H9 (cell line): ENCODE results near the gene TTC17. TPM values are rescaled to one million over a fixed set of nuclear protein-coding genes. Genes with fewer than 3 reads are reported as not detected.
A peak's percentile ranks its signal among the peaks of the same experiment; 100 is the strongest.

ENCODE experiments used
- DNase-seq: peaks from one replicate; pipeline ENCODE4 v3.0.0-alpha.2; 2017
- H2AFZ ChIP-seq: one replicate; pipeline ENCODE4 v1.6.1; 2013; ENCODE audit warnings: mild to moderate bottlenecking, low read length, control low read depth, moderate library complexity
- H2AK5ac ChIP-seq: 2 replicates; pipeline ENCODE4 v1.6.1; 2013; ENCODE audit warnings: low read length, control low read depth, mixed read lengths; ENCODE audit not compliant: insufficient read length
- H2BK120ac ChIP-seq: one replicate; pipeline ENCODE4 v1.6.1; 2013; ENCODE audit warnings: low read depth, mild to moderate bottlenecking, low read length, control low read depth, inconsistent platforms; ENCODE audit not compliant: poor library complexity, severe bottlenecking
- H2BK12ac ChIP-seq: 2 replicates; pipeline ENCODE4 v1.6.1; 2013; ENCODE audit warnings: low read length, control low read depth, mixed read lengths, low read depth; ENCODE audit not compliant: insufficient read length
- H2BK15ac ChIP-seq: 2 replicates; pipeline ENCODE4 v1.6.1; 2013; ENCODE audit warnings: low read depth, low read length, control low read depth
- H2BK20ac ChIP-seq: one replicate; pipeline ENCODE4 v1.6.1; 2013; ENCODE audit warnings: low read depth, mild to moderate bottlenecking, low read length, control low read depth, inconsistent platforms; ENCODE audit not compliant: poor library complexity, severe bottlenecking
- H2BK5ac ChIP-seq: 2 replicates; pipeline ENCODE4 v1.6.1; 2013; ENCODE audit warnings: low read length, control low read depth, mixed read lengths; ENCODE audit not compliant: insufficient read length
- H3K14ac ChIP-seq: 2 replicates; pipeline ENCODE4 v1.6.1; 2013; ENCODE audit warnings: low read length, control low read depth; ENCODE audit not compliant: insufficient read depth
- H3K18ac ChIP-seq: 2 replicates; pipeline ENCODE4 v1.6.1; 2013; ENCODE audit warnings: low read depth, mild to moderate bottlenecking, mixed read lengths, low read length, control low read depth; ENCODE audit not compliant: insufficient read length
- H3K23ac ChIP-seq: 2 replicates; pipeline ENCODE4 v1.6.1; 2013; ENCODE audit warnings: low read length, control low read depth, mixed read lengths, low read depth; ENCODE audit not compliant: insufficient read length
- H3K23me2 ChIP-seq: 2 replicates; pipeline ENCODE4 v1.6.1; 2013; ENCODE audit warnings: low read depth, mild to moderate bottlenecking, mixed read lengths, low read length, control low read depth; ENCODE audit not compliant: insufficient read length, poor library complexity, severe bottlenecking
- H3K27ac ChIP-seq: 2 replicates; pipeline ENCODE4 v1.5.1; 2013; ENCODE audit warnings: low read length, control low read depth, mixed read lengths, low read depth; ENCODE audit not compliant: insufficient read length
- H3K27me3 ChIP-seq: 2 replicates; pipeline ENCODE4 v1.6.1; 2013; ENCODE audit warnings: low read length, control low read depth, inconsistent platforms; ENCODE audit not compliant: insufficient read depth
- H3K4ac ChIP-seq: 2 replicates; pipeline ENCODE4 v1.6.1; 2013; ENCODE audit warnings: low read depth, mild to moderate bottlenecking, control low read depth, inconsistent platforms, low read length, moderate library complexity
- H3K4me1 ChIP-seq: 2 replicates; pipeline ENCODE4 v1.6.1; 2013; ENCODE audit warnings: low read length, control low read depth, inconsistent platforms; ENCODE audit not compliant: insufficient read depth
- H3K4me2 ChIP-seq: 2 replicates; pipeline ENCODE4 v1.6.1; 2013; ENCODE audit warnings: low read length, control low read depth, mixed read lengths; ENCODE audit not compliant: insufficient read length, insufficient read depth
- H3K56ac ChIP-seq: 2 replicates; pipeline ENCODE4 v1.6.1; 2013; ENCODE audit warnings: low read depth, mild to moderate bottlenecking, mixed read lengths, low read length, control low read depth; ENCODE audit not compliant: insufficient read length
- H3K79me1 ChIP-seq: 2 replicates; pipeline ENCODE4 v1.6.1; 2013; ENCODE audit warnings: low read depth, mild to moderate bottlenecking, moderate library complexity, low read length, control low read depth, inconsistent platforms; ENCODE audit not compliant: insufficient read depth, poor library complexity, severe bottlenecking
- H3K79me2 ChIP-seq: 2 replicates; pipeline ENCODE4 v1.6.1; 2013; ENCODE audit warnings: low read length, control low read depth, inconsistent platforms; ENCODE audit not compliant: insufficient read depth
- H3K9ac ChIP-seq: 2 replicates; pipeline ENCODE4 v1.6.1; 2013; ENCODE audit warnings: low read length, control low read depth, mixed read lengths; ENCODE audit not compliant: insufficient read length; ENCODE audit errors: extremely low read depth
- H3K9me3 ChIP-seq: one replicate; pipeline ENCODE4 v1.6.1; 2013; ENCODE audit warnings: low read depth, low read length, inconsistent platforms; ENCODE audit not compliant: control insufficient read depth
- H3T11ph ChIP-seq: one replicate; pipeline ENCODE4 v1.6.1; 2013; ENCODE audit warnings: mild to moderate bottlenecking, low read length, control low read depth, inconsistent platforms
- H4K20me1 ChIP-seq: one replicate; pipeline ENCODE4 v1.6.1; 2013; ENCODE audit not compliant: control insufficient read depth, insufficient read length, insufficient read depth
- H4K5ac ChIP-seq: 2 replicates; pipeline ENCODE4 v1.6.1; 2013; ENCODE audit warnings: low read depth, mild to moderate bottlenecking, mixed read lengths, low read length, control low read depth; ENCODE audit not compliant: insufficient read length
- H4K8ac ChIP-seq: replicated peaks from 2 replicates; pipeline ENCODE4 v1.6.1; 2013; ENCODE audit warnings: low read length, control low read depth, mixed read lengths, low read depth; ENCODE audit not compliant: insufficient read length
- H4K91ac ChIP-seq: 2 replicates; pipeline ENCODE4 v1.6.1; 2013; ENCODE audit warnings: low read depth, mild to moderate bottlenecking, moderate library complexity, mixed read lengths, low read length, control low read depth; ENCODE audit not compliant: insufficient read length
- H3K27ac Mint-ChIP-seq, 3 experiments: 2 replicates in 2 of 3; 3 replicates in 1 of 3; pipeline ENCODE4 v1.8.0; 2020 to 2021; ENCODE audit warnings: mixed read lengths in 3 of 3, mild to moderate bottlenecking in 1 of 3, moderate library complexity in 1 of 3
- H3K27me3 Mint-ChIP-seq: 2 replicates; pipeline ENCODE4 v1.8.0; 2021; ENCODE audit warnings: low read depth, mild to moderate bottlenecking, moderate library complexity, mixed read lengths
- H3K36me3 Mint-ChIP-seq, 3 experiments: 2 replicates in 2 of 3; 3 replicates in 1 of 3; pipeline ENCODE4 v1.8.0; 2020 to 2021; ENCODE audit warnings: low read depth in 3 of 3, mixed read lengths in 3 of 3; ENCODE audit not compliant: insufficient read depth in 1 of 3
- H3K4me1 Mint-ChIP-seq, 2 experiments: 2 replicates each; pipeline ENCODE4 v1.8.0; 2020; ENCODE audit warnings: mixed read lengths in 2 of 2
- H3K4me3 Mint-ChIP-seq, 2 experiments: 2 replicates in 1 of 2; 3 replicates in 1 of 2; pipeline ENCODE4 v1.8.0; 2020 to 2021; ENCODE audit warnings: mild to moderate bottlenecking in 2 of 2, mixed read lengths in 2 of 2, moderate library complexity in 1 of 2
- H3K9me3 Mint-ChIP-seq, 2 experiments: 2 replicates in 1 of 2; 3 replicates in 1 of 2; pipeline ENCODE4 v1.8.0; 2020; ENCODE audit warnings: mild to moderate bottlenecking in 2 of 2, mixed read lengths in 2 of 2, moderate library complexity in 1 of 2
- WGBS: extraction: QIAGEN DNeasy Blood & Tissue Kit; methylation state at CpG from one replicate; pipeline ENCODE4 v1.1.7; 2013; ENCODE audit warnings: missing lambda C conversion rate, low lambda C conversion rate, mixed read lengths; ENCODE audit not compliant: insufficient read length; ENCODE audit errors: extremely low coverage; 5-methylcytosine and 5-hydroxymethylcytosine counted together
- total RNA-seq: library from RNA; stranded (reverse); gene quantifications from 2 replicates; pipeline ENCODE4 v1.2.1, GENCODE V29; 2021
- TF ChIP-seq, protein P1 (sequence below): fragments of 200-600 bp; sonication (generic); conservative IDR thresholded peaks from 3 replicates; pipeline ENCODE4 v1.8.0; 2021; ENCODE audit warnings: antibody characterized with exemption, mild to moderate bottlenecking

Gene TTC17
- total RNA-seq, 1 experiment from 2014 or later: 68.5 TPM

DNA sequence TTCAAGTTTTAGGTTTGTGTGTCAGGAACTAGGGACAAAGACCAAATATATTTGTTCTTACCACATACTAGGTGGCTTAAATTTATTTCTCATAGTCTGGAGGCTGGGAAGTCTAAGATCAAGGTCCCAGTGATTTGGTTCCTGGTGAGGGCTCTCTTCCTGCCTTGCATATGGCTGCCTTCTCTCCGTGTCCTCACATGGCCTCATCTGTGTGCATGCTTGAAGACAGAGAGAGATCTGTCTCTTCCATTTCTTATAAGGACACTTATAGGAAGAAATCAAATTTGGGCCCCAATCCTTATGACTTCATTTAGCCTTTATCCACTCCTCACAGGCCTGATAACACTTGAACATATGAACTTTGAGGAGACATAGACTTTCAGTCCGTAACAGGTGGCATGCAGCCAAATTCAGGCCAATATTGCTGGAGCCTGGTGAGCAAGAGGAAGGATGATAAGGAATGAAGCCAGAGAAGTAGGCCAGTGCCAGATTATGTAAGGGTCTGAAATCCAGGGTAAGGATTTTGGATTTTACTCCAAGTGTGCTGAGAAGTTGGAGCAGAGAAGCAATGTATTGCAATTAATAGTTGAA, 35.1 kb downstream of the TTC17 start:
- Histone ChIP-seq H3K56ac (no peak overlapping the region), H3K9ac (no peak overlapping the region), H4K8ac (no peak overlapping the region), H4K20me1 (no peaks in the 10 kb centered on the region), H2AFZ (no peak overlapping the region), H2BK15ac (no peak overlapping the region), H3K79me2 (no peaks in the 10 kb centered on the region), H3K27ac (no peak overlapping the region), H2BK120ac (no peak overlapping the region), H3K14ac (no peak overlapping the region), H3K79me1 (no peaks in the 10 kb centered on the region), H3K4ac (no peak overlapping the region), H2BK12ac (no peak overlapping the region), H4K5ac (no peak overlapping the region), H3K4me2 (no peak overlapping the region), H3T11ph (no peak overlapping the region), H3K23ac (no peak overlapping the region), H2BK20ac (no peak overlapping the region), H3K4me1 (peaks cover 2% of the 10 kb centered on the region; the same call in 1 of the 2 replicates), H4K91ac (no peak overlapping the region), H3K9me3 (no peaks in the 10 kb centered on the region), H3K23me2 (no peaks in the 10 kb centered on the region), H2BK5ac (no peak overlapping the region), H3K27me3 (no peaks in the 10 kb centered on the region), H3K18ac (no peak overlapping the region), H2AK5ac (no peak overlapping the region)
- TF ChIP-seq, protein P1, sequence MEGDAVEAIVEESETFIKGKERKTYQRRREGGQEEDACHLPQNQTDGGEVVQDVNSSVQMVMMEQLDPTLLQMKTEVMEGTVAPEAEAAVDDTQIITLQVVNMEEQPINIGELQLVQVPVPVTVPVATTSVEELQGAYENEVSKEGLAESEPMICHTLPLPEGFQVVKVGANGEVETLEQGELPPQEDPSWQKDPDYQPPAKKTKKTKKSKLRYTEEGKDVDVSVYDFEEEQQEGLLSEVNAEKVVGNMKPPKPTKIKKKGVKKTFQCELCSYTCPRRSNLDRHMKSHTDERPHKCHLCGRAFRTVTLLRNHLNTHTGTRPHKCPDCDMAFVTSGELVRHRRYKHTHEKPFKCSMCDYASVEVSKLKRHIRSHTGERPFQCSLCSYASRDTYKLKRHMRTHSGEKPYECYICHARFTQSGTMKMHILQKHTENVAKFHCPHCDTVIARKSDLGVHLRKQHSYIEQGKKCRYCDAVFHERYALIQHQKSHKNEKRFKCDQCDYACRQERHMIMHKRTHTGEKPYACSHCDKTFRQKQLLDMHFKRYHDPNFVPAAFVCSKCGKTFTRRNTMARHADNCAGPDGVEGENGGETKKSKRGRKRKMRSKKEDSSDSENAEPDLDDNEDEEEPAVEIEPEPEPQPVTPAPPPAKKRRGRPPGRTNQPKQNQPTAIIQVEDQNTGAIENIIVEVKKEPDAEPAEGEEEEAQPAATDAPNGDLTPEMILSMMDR: no peak
- no CpG with 5 or more reads among the region's 2 CpGs for WGBS
- Mint-ChIP-seq H3K36me3 (peaks cover 38 to 80% (median 77%) of the 10 kb centered on the region in 3 experiments), H3K27ac (peak overlapping the region in 2 of 3 experiments; percentile 68 to 72; a peak in 2 of 7 replicates), H3K4me3 (no peak overlapping the region), H3K4me1 (peaks cover 12 to 13% of the 10 kb centered on the region in 2 experiments), H3K27me3 (no peaks in the 10 kb centered on the region), H3K9me3 (no peaks in the 10 kb centered on the region)
- no peak for DNase-seq
